ENCODE measurements around the gene SDK1.

SDK1 gene

DNA sequence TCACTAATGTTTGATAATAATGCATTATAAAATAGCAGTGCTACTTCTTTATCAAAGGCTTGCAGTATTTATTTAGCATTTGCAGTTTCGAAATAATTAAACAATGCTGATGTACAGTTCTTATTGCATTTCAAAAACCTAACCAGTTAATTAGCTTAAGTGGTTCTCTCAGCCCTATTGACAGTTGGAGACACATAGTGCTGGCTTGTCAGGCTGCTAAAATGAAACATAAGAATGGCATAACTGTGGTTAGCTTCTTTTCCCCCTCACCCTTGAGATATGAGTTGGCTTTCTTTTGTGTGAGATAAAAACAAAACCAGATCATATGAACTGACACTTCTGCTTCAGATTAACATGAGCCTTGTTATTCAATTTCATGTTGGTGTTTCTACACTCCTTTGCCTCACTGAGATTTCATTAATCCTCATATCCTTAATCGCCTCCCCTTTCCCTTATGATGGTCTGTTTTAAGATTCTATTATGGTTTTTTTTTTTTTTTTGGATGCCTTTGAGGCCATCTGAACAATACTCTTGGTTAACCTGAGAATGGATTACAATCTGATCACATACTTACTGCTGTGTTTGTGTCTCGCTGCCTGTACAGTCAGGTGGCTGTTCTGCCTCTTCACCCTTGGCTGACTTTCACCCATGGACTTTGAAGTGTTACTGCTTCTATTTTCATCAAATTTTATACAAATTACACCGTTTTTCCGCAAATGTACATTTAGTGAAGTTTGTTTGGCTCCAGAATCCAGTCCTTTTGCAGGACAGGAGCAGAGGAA is 108.0 kb downstream of the SDK1 start:
- no peak for DNase-seq (ENCODE audit: low read depth)

DNA sequence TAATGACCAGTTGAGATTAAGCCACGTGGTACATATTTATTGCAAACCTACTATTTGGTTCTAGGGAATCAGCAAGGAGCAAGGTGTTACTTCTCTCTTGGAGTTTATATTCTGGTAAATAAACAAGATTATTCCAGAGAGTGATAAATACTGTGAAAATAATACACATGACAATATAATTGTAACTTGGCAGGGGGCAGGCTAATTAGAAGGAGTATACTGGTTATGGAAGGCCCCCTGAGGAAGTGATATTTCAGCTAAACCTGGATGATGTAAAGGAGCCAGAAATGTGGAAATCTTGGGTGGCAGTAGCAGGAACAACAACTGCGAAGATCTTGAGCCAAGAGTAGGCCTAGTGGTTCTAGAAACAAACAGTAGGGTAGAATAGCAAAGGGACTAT is 111.8 kb downstream of the SDK1 start:
- DNase-seq (ENCODE audit: low read depth): no peak

DNA sequence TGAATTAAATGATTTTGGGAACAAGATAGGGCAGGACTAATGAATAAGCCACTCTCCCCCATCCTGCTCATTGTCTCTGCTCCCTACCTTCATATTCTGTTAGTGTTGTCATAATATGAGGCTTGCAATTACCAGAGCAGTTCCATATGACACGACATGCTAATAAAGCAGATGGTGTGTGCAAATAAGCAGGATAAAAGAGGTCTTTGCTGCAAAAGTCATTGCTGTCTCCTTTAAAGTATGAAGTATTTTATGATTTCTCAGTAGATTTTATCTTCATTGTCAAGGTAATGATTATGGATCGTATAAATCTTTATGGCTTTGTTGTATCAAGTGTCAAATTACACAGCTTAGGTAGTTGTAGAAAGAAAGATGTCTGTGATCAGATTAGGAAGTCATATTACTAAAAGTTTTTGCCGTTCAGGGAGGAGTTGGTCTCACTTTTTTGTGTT is 114.8 kb downstream of the SDK1 start:
- no peak for DNase-seq (ENCODE audit: low read depth)

DNA sequence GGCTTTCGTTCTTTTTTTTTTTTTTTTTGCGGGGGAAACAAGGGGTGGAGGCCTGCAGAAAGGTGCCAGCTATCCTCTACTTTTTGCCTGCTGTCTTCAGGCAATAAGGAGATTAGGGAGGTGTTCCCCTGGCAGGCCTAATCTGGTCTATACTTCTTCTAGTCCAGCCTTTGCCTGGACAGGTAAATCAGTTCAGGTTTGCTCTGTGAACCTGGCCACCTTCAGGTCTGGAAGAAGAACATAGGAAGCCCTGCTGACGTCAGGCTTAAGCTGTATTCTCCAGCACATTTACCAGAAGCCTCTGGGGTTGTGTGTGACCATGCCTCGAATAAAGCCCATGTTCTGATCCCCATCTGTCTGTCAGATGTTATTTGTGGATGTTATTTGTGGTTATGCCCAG is 115.4 kb downstream of the SDK1 start:
- DNase-seq (ENCODE audit: low read depth): no peak

DNA sequence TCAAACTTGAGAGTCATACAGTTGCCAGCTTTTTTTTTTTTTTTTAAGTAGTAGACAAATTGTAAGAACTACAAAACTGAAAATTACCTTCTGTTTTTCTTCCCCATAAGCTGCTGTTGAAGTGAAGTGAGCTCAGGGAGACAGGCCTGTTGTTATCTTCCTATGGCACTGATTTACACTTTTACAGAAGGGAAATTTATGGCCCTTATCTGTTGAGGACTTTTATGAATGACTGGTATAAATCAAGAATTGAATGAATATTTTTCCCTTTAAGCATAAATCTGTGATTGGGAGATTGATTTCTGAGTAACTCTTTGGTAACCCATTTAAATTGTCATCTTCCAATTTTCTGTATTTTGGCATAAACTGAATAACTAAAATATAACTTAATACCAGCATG is 124.0 kb downstream of the SDK1 start:
- no peak for DNase-seq (ENCODE audit: low read depth)

DNA sequence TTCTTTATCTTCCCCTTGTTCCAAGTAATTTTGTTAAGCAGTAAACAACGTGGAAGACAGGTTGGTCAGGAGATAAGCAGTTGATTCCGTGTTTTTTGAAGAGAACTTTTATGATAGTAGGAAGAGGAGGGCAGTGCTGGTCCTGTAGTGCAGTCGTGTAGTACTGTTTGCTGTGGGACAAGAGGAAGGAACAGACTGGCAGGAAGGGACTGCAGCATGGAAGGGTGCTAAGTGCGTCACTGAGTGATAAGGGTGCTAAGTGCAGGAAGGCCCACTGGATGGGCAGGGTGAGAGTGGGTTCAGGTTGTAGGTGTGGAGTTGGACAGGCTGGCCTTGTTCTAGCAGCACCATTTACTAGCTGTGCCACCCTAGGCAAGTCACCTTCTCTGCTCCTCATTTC is 125.0 kb downstream of the SDK1 start:
- no peak for DNase-seq (ENCODE audit: low read depth)

DNA sequence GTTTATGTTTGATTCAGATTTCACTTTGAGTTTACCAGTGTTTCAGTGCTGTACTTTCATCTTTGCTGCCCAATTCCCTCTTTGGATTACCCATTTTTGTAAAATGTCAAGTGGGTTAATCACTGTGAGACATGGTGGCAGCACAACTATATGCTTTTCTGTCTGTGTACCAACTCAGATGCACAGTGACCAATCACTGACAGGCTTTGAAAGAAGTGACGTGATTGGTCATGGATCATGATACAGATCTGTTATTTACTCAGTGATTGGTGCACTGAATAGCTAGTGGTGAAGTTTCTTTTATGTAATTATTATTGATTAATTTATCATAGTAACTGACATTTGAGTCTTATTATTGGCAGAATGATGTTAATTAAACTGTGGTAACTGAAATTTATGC is 126.9 kb downstream of the SDK1 start:
- DNase-seq (ENCODE audit: low read depth): no peak

DNA sequence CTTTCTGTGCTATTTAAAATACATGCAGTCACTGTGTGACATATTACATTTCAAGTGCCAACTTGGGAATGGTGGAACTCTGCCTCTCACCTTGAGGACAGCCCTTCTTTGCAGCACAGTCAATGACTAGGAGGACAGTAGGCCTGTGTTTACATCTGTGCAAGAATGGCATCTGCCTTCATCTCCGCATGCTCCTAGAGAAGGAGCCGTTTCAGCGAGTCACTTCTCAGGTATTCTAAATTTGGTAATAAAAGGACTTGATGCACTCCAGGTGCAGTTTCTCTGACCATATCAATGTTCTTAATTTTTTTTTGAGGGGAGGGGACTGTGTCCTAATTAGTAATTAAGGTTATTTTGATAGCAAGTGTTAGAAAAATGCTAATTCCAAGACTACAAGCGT is 128.9 kb downstream of the SDK1 start:
- DNase-seq (ENCODE audit: low read depth): no peak

DNA sequence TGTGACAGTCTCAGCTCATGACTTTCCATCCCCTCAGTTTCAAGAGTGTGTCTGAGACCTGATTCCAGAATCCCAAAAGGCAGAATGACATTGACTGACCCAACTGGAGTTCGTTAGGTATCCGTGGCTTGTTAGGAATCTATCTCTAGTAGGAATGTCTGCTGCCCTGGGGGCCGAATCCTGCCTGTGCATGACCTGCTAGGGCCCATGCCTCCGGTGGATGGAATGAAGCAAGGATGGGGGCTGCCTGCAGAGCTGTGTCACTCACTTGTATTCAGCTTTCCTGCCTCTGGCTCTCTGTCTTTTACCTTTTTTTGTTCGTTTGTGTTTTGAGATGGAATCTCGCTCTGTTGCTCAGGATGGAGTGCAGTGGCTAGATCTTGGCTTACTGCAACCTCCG is 129.5 kb downstream of the SDK1 start:
- no peak for DNase-seq (ENCODE audit: low read depth)

DNA sequence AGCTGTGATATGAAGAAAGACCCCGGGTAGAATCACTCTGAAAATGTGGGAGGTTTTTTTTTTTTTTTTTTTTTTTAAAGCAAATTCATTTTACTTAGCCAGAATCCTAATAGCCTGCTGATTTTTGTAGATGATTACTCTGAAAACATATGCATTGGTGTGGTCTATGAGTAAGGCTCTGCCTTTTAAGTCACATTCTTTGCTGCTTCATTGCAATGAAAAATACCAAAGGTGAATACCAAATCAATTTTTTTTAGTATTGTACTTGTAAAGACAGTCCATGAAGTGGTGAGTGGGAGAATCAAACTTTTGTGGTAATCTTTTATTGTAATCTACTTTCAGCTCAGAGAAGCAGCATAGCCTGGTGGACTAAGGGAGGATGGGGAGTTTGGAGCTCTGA is 130.3 kb downstream of the SDK1 start:
- no peak for DNase-seq (ENCODE audit: low read depth)

DNA sequence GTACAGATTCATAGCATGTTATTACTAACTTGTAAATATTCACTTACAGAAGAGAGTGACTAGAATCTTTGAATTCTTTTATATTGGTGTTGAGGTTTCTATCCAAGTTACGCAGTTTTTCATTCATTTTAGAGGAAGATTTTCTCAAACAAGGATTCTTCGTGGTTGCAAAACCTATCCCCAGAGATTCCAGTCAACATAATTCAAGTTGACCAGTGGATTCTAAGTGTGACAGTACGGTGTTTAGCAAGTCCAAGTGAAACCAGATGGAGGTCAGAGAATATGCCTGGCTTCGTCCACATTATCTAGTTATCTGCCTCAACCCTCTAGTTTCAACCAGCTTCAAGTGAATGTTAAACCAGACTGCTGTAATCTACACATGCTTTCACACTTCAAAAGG is 131.9 kb downstream of the SDK1 start:
- DNase-seq (ENCODE audit: low read depth): no peak

DNA sequence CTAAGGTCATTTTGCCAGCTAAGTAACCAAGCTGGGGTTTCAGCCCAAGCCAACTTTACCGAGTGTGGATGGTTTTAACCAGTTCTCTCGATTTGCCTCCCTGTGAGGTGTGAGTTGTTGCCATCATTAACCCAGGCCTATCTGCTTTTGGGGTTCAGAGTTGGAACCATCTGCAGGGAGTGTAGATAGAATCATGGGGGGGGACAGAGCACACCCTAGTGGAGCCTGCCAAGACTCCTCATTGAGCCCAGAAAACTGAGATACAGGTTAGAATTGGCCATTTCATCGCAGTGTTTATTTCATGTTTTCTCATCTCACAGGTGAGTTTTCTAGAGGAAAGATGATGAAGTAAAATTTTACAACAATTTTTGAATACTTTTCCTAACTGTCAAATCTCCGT is 133.6 kb downstream of the SDK1 start:
- no peak for DNase-seq (ENCODE audit: low read depth)

DNA sequence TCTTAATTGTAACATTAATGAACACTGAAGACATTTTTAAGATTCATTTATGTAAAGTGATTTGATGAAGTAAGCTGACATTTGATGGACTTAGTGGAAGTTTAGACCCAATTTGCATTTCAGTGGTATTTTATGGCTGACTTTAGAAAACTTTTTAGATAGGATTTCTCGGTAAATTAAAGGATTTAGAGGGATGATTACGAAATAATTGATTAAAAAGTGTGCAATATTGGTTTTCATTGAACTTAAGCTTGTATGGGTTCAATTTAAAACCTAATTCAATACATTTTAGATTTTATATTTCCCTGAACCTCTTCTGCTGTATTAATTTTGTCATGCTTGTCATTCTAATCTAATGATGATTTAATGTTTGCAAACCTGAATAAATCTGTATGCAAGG is 135.1 kb downstream of the SDK1 start:
- no peak for DNase-seq (ENCODE audit: low read depth)

DNA sequence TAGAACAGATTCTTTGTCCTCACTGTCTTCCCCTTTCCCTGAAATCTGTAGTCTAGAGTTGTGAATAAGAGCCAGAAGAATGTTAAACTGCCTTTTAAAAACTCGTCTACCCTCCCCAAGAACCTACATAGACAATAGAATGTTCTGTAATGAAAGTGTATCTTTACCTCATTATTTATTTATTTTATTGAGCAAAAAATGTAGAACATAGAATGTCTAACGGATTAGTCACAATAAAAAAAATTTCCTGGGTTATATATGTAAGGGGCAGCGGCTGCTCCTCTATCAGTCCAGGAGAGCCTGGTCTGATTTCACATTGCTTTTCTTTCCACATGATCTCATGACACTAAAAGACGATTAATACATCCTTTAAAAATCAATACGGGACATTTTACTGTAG is 135.7 kb downstream of the SDK1 start:
- no peak for DNase-seq (ENCODE audit: low read depth)

DNA sequence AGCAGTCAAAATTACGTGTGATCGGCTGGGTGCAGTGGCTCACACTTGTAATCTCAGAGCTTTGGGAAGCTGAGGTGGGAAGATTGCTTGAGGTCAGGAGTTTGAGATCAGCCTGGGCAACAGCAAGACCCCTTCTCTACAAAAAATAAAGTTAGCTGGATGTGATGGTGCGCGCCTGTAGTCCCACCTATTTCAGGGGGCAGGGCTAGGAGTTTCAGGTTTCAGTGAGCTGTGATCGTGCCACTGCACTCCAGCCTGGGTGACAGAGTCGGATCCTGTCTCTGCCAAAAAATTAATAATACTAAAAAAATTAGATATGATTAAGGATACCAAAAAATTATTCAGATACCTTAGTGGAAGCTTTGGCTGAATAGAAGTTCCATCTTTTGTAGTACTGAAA is 136.4 kb downstream of the SDK1 start:
- DNase-seq (ENCODE audit: low read depth): no peak

DNA sequence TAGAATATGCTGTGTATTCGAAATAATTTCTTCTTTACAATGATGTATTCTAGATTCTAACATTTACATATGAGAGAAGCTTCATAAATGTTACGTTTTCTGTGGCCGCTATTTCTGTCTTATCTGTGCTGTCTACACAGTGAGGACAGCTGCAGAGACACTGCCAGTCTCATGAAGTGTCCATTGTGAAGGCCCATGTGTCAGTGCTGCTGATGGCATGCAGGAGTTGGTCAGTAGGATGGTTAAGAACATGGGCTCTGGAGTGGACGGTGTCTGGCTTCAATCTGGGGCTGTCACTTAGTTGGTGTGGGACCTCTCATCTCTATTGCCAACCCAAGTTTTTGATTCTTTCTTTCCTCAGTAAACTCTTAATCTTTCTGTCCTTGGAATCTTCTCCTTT is 137.3 kb downstream of the SDK1 start:
- DNase-seq (ENCODE audit: low read depth): no peak

DNA sequence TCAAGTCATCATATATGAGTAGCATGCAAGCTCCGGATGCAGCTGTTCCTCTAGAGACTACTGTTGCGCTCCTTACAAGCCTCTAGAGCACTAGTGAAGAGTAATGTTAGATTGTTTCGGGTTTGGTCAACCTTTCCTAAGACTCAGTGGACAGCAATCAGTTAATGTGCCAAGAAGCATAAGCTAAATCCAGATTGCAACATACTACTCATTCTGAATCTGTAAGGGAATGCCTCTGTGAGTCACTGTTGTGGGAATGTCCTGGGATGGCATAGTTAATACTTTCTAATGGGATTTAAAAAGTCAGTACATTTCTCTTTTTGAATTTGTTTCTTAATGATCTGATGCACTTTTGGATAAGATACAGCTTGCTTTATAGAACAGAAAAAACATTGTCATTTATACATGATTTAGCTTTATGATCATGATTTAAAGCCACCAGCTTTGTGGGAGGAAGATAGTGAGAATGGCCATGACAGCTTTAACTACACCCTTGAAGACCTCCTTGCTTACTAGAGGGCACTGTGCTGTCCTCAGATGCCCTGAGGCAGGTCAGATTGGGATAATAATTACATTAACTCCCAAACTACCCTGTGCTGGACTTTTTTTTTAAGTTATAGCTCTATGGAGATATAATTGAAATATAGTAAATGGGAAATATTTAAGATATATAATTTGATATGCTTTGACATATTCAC is 138.4 kb downstream of the SDK1 start:
- DNase-seq (ENCODE audit: low read depth): no peak

DNA sequence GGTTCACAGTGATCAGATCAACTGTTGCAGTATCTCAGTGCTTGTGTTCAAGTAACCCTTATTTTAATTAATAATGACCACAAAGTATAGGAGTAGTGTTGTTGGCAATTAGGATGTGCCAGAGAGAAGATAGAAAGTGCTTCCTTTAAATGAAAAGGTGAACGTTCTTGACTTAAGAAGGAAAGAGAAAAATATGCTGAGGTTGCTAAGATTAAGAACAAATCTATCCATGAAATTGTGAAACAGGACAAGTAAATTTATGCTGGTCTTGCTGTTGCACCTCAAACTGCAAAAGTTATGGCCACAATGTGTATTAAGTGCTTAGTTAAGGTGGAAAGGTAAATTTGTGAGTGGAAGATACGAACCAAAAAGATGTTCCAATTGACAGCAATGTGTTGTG is 139.5 kb downstream of the SDK1 start:
- DNase-seq (ENCODE audit: low read depth): no peak

DNA sequence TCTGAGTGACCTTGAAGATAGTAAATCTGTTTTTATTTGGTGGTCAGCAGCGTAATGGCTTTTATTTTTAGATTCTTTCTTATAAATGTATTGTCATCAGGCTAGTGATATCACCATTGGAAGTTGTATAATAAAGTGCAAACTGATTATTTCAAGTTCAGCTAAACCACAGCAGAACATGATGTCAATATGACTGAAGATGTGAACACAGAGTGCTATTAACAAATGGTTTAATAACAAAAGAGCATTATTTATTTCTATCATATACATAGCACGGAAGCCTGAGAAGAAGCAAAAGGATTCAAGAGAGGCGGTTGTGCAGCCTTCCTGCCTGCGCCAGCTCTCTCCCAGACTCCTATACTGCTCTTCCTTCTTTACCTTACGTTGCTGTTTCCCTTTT is 142.7 kb downstream of the SDK1 start:
- DNase-seq (ENCODE audit: low read depth): no peak

DNA sequence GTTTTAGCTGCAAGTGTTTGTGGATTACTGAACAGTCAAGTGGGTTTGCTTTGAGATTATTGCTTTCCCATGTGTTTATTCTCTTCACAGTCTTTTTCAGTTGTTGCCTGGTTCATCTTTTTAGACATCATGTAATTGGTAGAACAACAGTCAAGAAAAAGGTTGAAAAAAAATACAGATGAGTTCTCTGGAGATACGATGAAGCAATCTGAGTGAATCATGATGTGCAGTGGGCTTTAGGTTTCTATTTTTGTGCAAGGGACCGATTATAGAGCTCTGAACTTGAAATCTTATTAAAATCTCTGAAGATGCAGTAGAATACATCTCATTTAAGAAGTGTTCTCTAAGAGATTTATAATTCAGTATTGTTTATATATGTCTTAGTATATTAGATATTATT is 145.7 kb downstream of the SDK1 start:
- no peak for DNase-seq (ENCODE audit: low read depth)

DNA sequence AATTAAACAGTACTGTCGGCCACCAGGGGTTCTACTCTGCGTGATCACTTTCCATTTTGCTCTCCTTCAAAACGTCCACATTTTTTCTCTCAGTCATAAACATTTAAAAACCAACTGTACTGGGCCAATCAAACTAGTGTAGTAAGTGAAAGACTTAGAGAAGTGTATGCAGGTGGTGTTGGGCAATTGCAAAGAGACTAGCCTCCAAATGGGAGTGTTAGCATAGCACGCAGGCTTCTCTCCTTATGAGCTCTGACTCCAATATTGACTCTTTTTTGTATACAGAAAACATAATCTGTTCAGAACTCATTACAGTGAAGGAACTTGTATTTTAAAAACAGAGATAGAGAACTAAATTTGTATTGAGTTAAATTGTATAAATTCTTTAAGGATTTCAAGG is 150.6 kb downstream of the SDK1 start:
- DNase-seq (ENCODE audit: low read depth): no peak

DNA sequence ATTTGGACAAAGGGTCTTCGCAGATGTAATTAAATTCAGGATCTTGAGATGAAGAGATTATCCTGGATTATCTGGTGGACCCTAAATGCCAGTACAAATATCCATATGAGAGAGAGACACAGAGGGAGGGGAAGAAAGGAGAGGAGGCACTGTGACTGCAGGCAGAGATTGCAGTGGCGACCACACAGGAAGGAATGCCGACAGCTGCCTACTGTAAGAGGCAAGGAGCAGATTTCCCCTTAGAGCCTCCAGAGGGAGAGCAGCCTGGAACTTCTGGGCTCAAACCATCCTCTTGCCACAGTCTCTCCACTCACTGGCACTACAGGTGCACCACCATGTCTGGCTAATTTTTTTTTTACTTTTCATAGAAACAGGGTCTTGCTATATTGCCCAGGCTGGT is 152.3 kb downstream of the SDK1 start:
- DNase-seq (ENCODE audit: low read depth): no peak

DNA sequence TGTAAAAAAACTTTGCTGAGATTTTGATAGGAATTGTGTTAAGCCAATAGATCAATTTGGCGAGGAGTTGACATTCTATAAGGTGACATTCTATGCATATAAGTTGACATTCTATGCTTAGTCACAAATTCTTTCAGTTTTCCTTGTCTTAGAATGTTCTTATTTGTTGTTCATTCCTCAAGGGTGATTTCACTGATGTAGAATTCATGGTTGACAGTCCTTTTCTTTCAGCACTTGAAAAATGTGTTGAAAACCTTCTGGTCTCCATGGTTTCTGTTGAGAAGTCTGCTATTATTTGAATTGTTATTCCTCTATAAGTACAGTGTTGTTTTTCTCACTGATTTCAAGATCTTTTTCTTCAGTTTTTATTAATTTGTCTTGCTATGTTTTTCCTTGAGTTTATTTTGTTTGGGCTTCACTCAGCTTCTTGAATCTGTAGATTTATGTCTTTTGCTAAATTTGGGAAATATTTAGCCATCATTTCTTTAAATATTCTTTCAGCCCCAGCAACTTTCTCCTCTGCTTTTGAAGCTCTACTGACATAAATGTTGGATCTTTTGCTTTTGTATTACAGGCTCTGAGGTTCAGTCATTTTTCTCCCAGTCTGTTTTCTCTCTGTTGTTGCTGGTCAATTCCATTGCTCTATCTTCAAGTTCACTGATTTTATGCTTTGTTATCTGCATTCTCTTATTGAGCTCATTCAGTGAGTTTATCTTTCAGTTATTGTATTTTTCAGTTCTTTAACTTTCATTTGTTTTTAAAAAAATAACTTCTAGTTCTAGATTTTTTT is 154.9 kb downstream of the SDK1 start:
- DNase-seq (ENCODE audit: low read depth): no peak
